ENCODE measurements around the gene TNFSF18.
A peak's percentile ranks its signal among the peaks of the same experiment; 100 is the strongest.
"Not testable (repeated sequence)": the region's sequence is repeated elsewhere in the genome, so short reads cannot be mapped to it uniquely, and the experiment has no call there.

The TNFSF18 gene

DNA sequence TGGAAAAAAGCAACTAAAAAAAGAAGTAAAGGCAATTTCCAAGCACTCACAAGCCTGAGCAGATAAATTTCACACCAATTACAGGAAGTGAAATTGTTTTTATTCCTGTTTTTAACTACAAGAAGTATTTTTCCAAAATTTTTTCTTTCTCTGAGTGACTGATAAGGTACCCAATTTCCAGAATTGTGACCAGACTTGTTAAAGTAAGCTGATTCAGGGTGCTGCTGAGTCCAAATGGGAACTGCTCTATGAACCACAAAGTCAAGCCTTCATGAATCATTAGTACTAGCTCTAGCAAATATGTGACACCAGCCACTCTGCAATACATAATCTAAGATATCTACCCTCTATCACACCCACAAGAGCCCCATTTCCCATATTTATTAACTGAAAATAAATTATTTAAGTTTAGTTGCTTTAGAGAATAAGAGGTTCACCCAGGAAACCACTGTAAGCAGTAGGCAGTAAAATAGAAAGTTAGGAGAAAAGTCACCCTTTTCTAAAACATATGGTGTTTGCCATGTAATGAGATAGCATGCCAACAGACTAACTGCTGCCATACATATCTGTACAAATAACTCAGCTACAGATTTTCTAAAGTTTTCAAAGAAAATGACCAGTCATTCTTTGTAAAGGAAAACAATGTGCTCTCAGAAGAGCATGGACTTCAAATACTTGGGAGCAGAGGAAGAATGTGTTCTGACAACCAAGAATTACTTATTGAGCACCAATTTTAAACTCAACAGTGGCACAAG is 43.1 kb upstream of the TNFSF18 start:
- Histone ChIP-seq H3K9me2 (replicated peaks; ENCODE audit: low read depth, low read length) (no peaks in the 10 kb centered on the region), H3K9me3 (ENCODE audit: insufficient read depth, low read depth, low read length) (no peaks in the 10 kb centered on the region), H2AFZ (ENCODE audit: low read length) (no peak overlapping the region; the same call in 1 of the 2 replicates), H3K4me3 (ENCODE audit: low read length, poor library complexity, severe bottlenecking) (no peak overlapping the region), H3K9ac (ENCODE audit: low read depth, low read length, poor library complexity, severe bottlenecking) (no peak overlapping the region), H3K27me3 (ENCODE audit: insufficient read depth, low read length, poor library complexity, severe bottlenecking) (no peaks in the 10 kb centered on the region), H3K36me3 (ENCODE audit: insufficient read depth, low read length) (no peaks in the 10 kb centered on the region), H3K4me1 (ENCODE audit: insufficient read depth, low read length, poor library complexity, severe bottlenecking) (peaks cover 6% of the 10 kb centered on the region), H3K4me2 (ENCODE audit: low read depth, low read length, poor library complexity, severe bottlenecking) (no peak overlapping the region), H3F3A (ENCODE audit: low read depth) (no peaks in the 10 kb centered on the region), H3K79me2 (ENCODE audit: insufficient read depth, low read length) (no peaks in the 10 kb centered on the region), H4K20me1 (ENCODE audit: insufficient read depth, low read length, poor library complexity, severe bottlenecking) (no peaks in the 10 kb centered on the region)
- no peak for TF ChIP-seq CTCF (conservative IDR thresholded peaks at IDR 0.05; ENCODE audit: low read length)
- no peak for TF ChIP-seq EZH2phosphoT487 (IDR thresholded peaks at IDR 0.05; ENCODE audit: borderline replicate concordance)

DNA sequence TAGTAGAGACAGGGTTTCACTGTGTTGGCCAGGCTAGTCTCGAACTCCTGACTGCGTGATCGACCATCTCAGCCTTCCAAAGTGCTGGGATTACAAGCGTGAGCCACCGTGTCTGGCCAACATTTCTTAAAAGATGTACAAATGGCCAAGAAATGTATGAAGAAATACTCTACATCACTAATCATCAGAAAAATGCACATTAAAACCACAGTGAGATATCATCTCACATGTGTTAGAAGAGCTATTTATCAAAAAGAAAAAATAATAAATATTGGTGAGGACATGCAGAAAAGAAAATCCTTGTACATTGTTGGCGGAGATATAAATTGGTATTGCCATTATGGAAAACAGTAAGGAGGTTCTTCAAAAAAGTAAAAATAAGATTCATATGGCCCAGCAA is 33.6 kb upstream of the TNFSF18 start:
- no peaks in the 10 kb centered on the region for H3F3A ChIP-seq (ENCODE audit: low read depth)
- no peaks in the 10 kb centered on the region for H3K79me2 ChIP-seq (ENCODE audit: insufficient read depth, low read length)
- no peaks in the 10 kb centered on the region for H3K27me3 ChIP-seq (ENCODE audit: insufficient read depth, low read length, poor library complexity, severe bottlenecking)
- H3K9me3 ChIP-seq (ENCODE audit: insufficient read depth, low read depth, low read length) = no peaks in the 10 kb centered on the region
- no peak overlapping the region for H2AFZ ChIP-seq (ENCODE audit: low read length)
- no peaks in the 10 kb centered on the region for H3K36me3 ChIP-seq (ENCODE audit: insufficient read depth, low read length)
- H4K20me1 ChIP-seq (ENCODE audit: insufficient read depth, low read length, poor library complexity, severe bottlenecking) = no peaks in the 10 kb centered on the region
- no peaks in the 10 kb centered on the region for H3K9me2 ChIP-seq (replicated peaks; ENCODE audit: low read depth, low read length)
- TF ChIP-seq CTCF (conservative IDR thresholded peaks at IDR 0.05; ENCODE audit: low read length) (no peak), EZH2phosphoT487 (IDR thresholded peaks at IDR 0.05; ENCODE audit: borderline replicate concordance) (no peak)
- H3K4me3 ChIP-seq (ENCODE audit: low read length, poor library complexity, severe bottlenecking) = no peak overlapping the region
- peaks cover 24% of the 10 kb centered on the region for H3K4me1 ChIP-seq (ENCODE audit: insufficient read depth, low read length, poor library complexity, severe bottlenecking)
- H3K4me2 ChIP-seq (ENCODE audit: low read depth, low read length, poor library complexity, severe bottlenecking) = no peak overlapping the region
- H3K9ac ChIP-seq (ENCODE audit: low read depth, low read length, poor library complexity, severe bottlenecking) = no peak overlapping the region

DNA sequence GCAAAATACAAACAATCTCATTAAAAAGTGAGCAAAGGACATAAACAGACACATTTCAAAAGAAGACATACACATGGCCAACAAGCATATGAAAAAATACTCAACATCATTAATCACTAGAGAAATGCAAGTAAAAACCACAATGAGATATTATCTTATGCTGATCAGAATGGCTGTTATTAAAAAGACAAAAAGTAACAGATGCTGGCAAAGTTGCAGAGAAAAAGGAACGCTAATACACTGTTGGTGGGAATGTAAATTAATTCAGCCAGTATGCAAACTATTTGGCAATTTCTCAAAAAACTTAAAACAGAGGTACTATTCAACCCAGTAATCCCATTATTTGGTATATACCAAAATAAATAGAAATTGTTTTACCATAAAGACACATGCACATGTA is 32.2 kb upstream of the TNFSF18 start:
- no peak for TF ChIP-seq CTCF (conservative IDR thresholded peaks at IDR 0.05; ENCODE audit: low read length)
- no peak for TF ChIP-seq EZH2phosphoT487 (IDR thresholded peaks at IDR 0.05; ENCODE audit: borderline replicate concordance)
- H3K4me2 ChIP-seq (ENCODE audit: low read depth, low read length, poor library complexity, severe bottlenecking) = peak overlapping the region; percentile 13
- H3K9ac ChIP-seq (ENCODE audit: low read depth, low read length, poor library complexity, severe bottlenecking) = no peak overlapping the region
- no peaks in the 10 kb centered on the region for H3K27me3 ChIP-seq (ENCODE audit: insufficient read depth, low read length, poor library complexity, severe bottlenecking)
- H4K20me1 ChIP-seq (ENCODE audit: insufficient read depth, low read length, poor library complexity, severe bottlenecking) = no peaks in the 10 kb centered on the region
- no peak overlapping the region for H3K4me3 ChIP-seq (ENCODE audit: low read length, poor library complexity, severe bottlenecking)
- no peaks in the 10 kb centered on the region for H3K9me3 ChIP-seq (ENCODE audit: insufficient read depth, low read depth, low read length)
- H2AFZ ChIP-seq (ENCODE audit: low read length) = no peak overlapping the region
- peaks cover 24% of the 10 kb centered on the region for H3K4me1 ChIP-seq (ENCODE audit: insufficient read depth, low read length, poor library complexity, severe bottlenecking)
- H3K36me3 ChIP-seq (ENCODE audit: insufficient read depth, low read length) = no peaks in the 10 kb centered on the region
- no peaks in the 10 kb centered on the region for H3K9me2 ChIP-seq (replicated peaks; ENCODE audit: low read depth, low read length)
- no peaks in the 10 kb centered on the region for H3F3A ChIP-seq (ENCODE audit: low read depth)
- no peaks in the 10 kb centered on the region for H3K79me2 ChIP-seq (ENCODE audit: insufficient read depth, low read length)

DNA sequence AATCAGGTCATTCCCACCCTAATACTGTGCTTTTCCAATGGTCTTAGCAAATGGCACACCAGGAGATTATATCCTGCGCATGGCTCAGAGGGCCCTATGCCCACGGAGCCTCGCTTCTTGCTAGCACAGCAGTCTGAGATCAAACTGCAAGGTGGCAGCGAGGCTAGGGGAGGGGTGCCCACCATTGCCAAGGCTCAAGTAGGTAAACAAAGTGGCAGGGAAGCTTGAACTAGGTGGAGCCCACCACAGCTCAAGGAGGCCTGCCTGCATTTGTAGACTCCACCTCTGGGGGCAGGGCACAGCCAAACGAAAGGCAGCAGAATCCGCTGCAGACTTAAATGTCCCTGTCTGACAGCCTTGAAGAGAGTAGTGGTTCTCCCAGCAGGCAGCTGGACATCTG is 23.5 kb upstream of the TNFSF18 start:
- not testable (repeated sequence) for H3K4me1 ChIP-seq (ENCODE audit: insufficient read depth, low read length, poor library complexity, severe bottlenecking); H4K20me1 ChIP-seq (ENCODE audit: insufficient read depth, low read length, poor library complexity, severe bottlenecking); H3K79me2 ChIP-seq (ENCODE audit: insufficient read depth, low read length); H3K27me3 ChIP-seq (ENCODE audit: insufficient read depth, low read length, poor library complexity, severe bottlenecking); H3K36me3 ChIP-seq (ENCODE audit: insufficient read depth, low read length); H3F3A ChIP-seq (ENCODE audit: low read depth); H2AFZ ChIP-seq (ENCODE audit: low read length); H3K4me3 ChIP-seq (ENCODE audit: low read length, poor library complexity, severe bottlenecking); H3K4me2 ChIP-seq (ENCODE audit: low read depth, low read length, poor library complexity, severe bottlenecking); H3K9me2 ChIP-seq (replicated peaks; ENCODE audit: low read depth, low read length); H3K9ac ChIP-seq (ENCODE audit: low read depth, low read length, poor library complexity, severe bottlenecking); H3K9me3 ChIP-seq (ENCODE audit: insufficient read depth, low read depth, low read length)
